A204.1 (cell line): ENCODE results near the gene HLX.

Experiments used
- FAIRE-seq: peaks from 2 replicates; lab custom pipeline; 2012; peaks lifted over from hg19 to GRCh38; lab: Jason Lieb, UNC

Gene HLX, protein sequence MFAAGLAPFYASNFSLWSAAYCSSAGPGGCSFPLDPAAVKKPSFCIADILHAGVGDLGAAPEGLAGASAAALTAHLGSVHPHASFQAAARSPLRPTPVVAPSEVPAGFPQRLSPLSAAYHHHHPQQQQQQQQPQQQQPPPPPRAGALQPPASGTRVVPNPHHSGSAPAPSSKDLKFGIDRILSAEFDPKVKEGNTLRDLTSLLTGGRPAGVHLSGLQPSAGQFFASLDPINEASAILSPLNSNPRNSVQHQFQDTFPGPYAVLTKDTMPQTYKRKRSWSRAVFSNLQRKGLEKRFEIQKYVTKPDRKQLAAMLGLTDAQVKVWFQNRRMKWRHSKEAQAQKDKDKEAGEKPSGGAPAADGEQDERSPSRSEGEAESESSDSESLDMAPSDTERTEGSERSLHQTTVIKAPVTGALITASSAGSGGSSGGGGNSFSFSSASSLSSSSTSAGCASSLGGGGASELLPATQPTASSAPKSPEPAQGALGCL

DNA sequence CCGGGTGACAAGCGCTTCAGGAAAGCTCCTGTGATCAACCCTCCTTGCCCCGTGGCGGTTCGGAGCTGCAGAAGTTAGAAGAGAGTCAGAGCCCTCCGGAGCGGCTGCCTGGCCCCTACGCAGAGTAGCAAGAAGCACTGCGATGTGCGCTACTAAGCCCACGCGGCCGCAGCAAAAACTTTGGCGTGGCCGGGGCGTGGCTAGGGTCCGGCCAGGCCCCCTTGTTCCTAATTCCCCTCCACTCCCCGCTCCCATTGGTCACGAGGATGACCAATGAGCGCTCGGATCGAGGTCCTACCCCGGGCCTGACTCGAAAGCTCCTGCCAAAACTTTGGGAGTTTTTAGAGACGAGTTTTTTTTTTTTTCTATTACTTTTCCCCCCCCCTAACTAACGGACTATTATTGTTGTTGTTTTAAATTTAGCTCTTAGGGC lies at the start of gene HLX:
TSS of gene HLX (plus strand) at position 368 of the 433 bp plus-strand sequence. CDS start 415 bp downstream, outside the sequence.
- FAIRE-seq = peak; percentile 92

DNA sequence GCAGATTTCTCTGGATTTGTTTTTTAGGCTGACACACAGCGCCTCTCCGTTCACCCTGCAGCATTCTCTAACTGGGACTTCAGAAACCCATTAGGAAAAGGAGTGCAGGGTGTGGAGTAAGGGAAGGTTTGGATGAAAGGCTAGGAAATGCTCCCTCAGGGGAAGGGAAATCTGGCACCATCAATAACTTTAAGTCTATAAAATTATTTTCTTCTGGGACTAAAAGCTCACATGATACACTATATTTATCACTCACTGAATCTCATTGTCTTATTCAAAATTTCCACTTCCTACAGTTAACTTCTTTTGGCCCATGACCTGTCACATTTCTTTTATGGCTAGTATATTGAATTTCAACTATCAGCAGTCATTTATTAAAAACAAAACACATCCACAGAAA lies 45.8 kb upstream of the HLX start:
- no peak for FAIRE-seq

DNA sequence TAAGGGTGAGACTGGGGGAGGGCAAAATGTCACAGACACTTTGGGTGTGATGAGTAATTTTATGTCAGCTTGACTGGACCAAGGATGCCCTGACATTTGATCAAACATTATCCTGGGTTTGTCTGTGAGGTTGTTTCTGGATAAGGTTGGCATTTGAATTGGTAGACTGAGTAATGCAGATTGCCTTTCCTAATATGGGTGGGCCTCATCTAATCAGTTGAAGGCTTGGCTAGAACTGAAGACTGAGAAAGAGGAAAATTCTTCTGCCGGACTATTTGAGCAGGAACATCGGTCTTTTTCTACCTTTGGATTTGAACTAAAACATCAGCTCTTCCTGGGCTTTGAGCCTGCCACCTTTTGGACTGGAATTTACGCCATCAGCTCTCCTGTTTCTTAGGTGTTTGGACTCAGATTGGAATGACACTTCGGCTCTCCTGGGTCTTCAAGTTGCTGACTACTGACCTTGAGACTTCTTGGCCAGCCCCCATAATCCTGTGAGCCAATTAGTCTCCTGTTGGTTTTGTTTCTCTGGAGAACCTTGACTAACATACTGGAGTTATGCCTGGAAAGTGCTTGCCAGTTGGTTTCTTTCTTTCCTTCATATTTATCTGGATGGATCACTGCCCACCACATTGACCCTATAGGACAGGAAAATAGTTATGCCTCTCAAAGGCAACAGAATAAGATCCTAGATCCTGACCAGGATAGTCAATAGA lies 44.9 kb upstream of the HLX start:
- FAIRE-seq = no peak

DNA sequence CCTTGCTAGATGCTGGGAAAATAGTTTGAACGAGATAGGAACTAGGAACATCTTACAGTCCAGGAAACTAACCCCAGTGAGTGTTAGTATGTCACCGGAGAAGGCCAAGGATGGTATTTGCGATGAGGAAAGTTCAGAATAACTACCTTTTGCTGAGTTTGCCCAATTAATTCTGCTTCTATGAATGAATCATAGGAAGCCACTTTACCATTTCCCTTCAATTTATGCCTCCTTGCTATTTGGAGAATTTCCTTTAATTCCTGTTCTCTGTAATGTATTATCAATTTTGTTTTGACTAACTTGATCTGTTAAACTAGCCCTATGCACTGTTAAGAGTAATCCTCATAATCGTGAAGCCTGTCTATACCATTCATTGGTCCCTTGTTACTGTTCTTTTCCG lies 40.7 kb upstream of the HLX start:
- FAIRE-seq = no peak

DNA sequence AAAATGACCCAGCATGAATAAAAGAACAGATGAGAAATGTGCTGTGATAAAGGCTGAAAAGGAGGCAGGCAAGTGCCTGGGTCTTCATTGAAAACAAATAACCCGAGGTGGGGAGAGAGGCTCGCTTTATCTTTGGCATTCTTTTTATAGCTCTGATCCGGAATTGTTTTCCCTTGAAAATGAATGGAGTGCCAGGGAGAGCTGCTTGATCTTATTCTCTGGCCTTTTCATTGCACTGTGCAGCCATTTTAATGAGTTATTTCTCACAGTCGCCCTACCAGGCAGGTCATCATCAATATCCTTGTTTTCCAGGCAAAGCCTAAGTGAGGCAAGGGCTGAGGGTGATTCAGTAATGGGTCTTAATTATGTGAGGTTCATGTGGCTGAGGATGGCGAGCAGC lies 39.8 kb upstream of the HLX start:
- no peak for FAIRE-seq

DNA sequence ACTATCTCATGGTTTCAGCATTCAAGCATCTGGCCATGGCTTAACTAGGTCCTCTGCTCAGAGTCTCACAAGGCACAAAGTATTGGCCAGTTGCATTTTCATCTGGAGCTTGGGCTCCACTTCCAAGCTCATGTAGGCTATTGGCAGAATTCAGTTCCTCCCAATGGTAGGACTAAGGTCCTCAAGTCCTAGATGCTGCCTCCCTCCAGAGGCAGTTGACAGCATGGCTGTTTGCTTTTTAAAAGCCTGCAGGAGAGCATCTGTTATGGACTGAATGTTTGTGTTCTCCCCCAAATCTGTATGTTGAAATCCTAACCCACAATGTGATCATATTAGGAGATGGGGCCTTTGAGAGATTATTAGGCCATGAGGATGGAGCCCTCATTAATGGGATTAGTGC lies 38.0 kb upstream of the HLX start:
- no peak for FAIRE-seq

DNA sequence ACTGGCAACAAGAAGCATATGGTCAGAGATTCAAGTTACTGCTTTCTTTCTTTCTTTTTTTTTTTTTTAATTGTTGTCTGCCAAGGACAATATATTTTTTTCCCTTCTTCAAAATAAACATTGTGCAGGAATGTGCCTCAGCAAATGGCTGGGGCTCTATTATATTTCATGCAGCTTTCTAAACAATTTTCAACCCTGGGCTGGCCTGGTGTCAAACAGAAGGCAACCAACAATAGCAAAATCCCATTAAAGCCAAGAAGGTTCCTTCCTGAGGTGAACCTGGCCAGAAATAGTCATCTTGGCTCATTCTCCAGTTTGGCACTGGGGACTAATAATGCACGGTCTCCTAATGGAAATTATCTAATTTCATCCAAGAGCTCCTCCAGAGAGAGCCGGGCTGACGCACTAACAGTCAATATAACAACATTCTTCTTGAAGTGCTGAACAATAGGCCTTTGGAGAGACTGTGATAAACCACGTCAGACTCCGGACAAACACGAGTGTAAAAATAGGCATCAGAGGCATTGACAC lies 35.7 kb upstream of the HLX start:
- FAIRE-seq = no peak

DNA sequence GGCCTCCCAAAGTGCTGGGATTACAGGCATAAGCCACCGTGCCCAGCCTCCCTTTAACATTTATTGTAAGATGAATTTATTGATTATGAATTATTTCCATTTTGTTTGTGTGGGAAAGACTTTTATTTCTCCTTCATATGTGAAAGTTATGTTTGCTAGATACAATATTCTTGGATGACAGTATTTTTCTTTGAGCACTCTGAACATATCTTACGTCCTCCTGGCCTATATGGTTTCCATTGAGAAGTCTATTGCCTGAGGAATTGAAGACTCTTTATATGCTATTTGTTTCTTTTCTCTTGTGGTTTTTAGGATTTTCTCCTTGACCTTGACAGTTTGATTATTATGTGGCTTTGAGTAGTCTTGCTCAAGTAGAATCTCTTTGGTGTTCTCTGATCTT lies 26.8 kb upstream of the HLX start:
- no peak for FAIRE-seq

DNA sequence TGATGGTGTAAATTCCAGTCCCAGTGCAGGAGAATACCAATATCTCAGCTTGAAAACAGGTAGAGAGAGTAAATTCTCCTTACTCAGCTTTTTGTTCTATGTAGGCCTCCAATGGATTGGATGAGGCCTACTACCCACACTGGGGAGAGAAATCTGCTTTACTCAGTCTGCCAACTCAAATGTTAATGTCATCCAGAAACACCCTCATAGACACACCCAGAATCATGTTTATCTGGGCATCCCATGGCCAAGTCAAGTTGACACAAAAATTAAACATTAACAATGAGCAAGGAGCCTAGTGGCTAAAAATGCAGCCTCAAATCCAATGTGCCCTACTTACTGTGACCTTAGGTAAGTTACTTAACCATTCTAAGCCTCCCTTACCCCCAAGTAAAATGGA lies 6.9 kb upstream of the HLX start:
- FAIRE-seq = no peak

DNA sequence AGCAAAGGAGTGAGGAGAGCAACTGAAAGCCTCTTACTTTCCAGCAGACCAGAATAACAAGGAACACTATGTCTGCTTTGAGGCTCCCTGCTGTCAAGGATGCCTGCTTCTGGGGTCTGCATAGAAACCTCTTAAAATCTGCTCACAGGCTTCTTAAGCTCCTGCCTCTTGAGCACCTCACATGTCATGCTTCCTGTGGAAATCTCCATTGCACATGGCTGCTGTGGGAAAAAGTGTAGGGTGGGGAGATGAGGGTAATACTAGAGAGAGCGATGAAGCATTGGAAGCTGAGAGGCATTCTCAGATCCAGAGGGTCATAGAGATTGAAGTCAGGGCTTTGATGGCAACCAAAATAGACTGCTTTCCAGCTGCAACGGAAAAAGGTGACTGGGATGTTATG lies 6.2 kb upstream of the HLX start:
- no peak for FAIRE-seq

DNA sequence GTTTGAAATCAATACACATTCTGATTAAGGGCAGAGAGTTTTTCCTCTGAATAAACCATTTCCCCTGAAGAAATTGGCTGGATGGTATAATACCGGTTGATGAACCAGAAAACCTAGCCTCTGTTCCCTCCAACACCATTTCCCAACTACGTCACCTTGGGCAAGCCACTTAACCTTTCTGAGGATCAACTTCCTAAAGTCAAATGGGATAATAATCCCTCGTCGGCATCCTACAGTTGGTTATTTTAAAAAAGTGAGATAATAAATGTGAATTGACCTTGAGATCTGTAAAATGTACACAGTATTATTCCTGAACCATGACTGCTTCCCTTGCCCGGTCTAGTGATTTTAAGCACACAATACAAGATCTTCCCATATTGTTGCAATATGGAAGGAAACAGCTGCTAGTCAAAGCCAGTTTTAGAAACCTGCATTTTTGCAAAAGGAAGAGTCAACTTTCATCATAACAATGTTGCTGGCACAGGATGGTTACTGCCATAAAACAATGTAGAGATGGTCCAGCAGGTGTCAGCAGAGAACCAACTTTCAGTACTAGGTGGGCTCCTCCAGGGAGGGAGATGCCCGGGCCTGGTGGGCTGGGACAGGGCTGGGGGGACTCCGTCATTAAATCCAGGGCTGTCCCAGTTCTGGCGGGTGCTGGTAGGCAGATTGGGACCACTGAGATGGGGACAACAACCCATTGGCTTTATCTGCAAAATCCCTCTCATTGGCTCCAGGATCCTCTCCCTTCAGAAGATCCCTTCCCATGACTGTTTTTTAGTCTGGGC lies 5.2 kb upstream of the HLX start:
- FAIRE-seq = no peak

DNA sequence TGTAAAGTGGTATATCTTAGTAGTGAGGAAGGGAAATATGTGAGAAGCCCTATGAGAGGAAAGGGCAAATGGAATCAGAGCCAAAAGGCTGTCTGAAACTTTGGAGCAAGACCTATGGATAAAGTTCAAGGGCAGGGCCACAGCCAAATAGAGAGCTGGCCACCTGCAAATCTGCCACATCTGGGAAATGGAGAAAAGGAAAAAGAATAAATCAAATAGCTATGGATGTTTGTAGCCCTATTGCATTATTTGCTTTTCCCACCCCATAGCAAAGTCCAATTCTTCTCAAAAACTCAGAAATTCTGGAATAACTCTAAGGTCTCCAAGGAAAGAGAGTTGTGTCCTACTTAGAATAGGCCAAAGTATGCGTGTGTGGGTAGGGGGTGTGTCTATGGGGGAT lies 4.0 kb upstream of the HLX start:
- no peak for FAIRE-seq

DNA sequence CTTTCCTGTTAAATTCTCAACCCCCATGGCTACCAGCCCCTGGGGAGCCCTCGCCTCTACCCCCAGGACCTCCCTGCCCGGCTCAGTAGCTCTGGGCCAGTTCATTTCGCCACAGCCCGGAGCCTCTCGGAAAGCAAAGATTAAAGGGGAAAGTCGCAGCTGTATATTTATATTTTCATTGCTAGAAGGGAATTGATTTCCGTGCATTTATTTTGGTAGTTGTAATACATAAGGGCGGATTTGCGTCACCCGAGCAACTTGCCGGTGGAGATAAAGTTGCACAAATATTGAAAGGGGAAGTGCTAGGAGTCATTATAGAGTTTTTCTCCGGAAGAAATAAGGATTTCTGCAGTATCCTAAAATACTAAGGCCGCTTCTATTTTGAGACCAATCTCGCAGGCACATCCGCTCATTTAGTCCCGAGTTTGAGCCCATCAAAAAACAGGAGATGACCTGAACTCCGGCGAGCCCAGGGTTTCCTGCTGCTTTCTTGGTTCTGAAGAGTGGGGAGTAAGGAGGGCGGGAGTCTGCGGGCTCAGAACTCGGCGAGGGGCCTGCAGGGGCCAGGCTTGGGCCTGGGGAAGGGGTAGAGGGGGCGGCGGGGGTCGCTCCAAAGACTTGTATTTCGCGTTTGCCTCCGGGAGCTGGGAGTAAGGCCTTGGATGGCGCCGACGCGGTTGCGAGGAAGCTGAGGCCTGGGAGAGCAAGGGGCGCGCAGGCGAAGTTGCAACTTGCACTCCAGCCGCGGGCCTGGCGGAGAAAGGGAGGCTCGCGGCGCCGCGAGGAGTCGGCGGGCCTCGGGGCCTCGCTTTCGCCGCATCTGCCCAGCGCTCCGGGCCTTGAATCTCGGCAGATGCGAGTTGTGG lies 2.5 kb upstream of the HLX start:
- FAIRE-seq = no peak

DNA sequence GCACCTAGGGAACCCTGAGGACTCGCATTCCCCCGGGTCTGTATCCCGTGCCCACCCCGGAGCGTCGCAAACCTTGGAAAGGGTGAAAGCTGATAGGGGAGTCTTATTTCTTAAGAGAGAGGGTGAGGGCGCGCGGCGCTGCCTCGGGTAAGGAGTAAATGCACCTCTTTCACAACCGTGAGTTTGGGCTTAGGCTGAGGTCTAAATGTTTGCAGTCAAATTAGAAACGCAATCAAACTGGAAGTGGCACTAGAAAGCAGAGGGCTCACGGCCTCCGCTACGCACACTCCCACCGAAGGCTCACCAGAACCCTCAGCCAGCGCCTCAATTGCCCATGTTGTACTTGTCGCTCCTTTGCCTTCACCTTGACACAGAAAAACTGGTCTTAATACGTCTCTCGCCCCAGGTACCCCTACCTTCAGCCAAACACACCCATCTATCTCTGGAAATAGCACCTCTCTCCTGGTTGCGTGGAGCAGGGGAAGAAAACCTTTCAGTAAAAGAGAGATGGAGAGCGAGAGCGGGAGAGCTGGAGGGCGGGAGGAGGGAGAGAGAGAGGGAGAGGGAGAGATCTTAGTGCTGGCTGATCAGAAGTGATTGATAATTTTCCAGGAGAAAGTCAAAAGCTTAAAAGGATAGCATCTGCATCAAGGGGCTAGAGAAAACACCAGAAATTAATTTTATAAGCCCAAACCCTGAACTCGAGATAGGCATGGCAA lies 1.7 kb upstream of the HLX start:
- FAIRE-seq = no peak

DNA sequence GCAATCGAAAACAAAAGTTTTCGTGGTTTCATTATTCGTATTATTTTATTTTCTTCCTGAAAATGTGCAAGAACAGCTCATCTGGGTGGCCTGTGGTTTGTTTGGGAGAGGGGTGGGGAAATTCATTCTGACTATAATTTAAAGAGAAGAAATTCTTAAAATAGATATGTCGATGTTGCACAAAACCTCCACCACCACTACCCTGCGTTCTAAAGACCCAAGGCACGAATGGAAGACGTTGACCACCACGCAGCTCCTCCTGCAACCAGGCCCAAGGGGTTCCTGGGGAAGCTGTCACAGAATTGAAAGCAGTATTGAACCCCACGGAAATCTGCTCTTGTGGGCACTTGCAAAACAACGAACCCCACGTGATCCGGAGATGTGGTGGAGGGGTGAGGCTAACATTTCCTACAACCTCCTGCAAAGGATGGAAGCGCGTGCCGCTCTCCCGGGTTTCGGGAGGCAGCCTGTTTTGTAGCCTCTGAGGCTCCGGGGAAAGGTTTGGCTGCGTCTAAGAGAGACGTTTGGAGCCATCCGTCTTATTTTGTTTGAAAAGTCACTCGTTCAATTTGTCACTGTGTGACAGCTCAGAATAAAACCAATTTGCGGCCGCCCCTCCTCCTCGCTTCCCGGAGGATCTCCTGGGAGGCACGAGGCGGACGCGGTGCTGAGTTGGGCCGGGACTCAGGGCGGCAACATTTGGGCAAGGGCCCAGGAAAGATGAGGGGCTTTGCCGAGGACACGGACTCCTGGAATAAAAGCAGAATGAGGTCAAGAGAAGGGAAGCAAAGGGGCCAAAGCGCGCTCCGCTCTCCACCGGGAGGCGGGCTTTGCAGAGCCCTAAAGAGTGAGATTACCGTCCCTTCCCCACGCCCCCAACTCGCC lies 810 bp upstream of the HLX start:
- FAIRE-seq = no peak

DNA sequence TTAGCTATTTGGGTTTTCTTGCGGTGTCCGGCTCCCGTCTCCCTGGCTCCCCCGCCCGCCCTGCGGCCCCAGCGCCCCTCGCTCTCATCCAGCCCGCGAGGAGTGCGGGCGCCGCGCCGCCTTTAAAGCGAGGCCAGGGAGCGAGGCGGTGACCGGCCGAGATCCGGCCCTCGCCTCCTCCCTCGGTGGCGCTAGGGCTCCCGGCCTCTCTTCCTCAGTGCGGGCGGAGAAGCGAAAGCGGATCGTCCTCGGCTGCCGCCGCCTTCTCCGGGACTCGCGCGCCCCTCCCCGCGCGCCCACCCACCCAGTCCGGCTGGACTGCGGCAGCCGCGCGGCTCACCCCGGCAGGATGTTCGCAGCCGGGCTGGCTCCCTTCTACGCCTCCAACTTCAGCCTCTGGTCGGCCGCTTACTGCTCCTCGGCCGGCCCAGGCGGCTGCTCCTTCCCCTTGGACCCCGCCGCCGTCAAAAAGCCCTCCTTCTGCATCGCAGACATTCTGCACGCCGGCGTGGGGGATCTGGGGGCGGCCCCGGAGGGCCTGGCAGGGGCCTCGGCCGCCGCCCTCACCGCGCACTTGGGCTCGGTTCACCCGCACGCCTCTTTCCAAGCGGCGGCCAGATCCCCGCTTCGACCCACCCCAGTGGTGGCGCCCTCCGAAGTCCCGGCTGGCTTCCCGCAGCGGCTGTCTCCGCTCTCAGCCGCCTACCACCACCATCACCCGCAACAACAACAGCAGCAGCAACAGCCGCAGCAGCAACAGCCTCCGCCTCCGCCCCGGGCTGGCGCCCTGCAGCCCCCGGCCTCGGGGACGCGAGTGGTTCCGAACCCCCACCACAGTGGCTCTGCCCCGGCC lies 492 bp downstream of the HLX start:
- FAIRE-seq = no peak

DNA sequence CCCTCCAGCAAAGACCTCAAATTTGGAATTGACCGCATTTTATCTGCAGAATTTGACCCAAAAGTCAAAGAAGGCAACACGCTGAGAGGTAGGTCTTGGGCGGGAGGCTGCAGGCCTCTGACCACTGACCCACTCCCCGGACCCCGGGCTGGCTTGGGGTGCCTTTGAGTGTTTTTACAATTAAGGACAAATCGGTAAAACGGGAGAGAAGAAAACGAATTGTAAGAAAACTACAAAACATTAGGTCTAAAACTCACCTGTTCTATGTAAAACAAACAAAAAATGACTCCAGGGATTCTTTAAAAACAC lies 1.1 kb downstream of the HLX start:
- FAIRE-seq = no peak

DNA sequence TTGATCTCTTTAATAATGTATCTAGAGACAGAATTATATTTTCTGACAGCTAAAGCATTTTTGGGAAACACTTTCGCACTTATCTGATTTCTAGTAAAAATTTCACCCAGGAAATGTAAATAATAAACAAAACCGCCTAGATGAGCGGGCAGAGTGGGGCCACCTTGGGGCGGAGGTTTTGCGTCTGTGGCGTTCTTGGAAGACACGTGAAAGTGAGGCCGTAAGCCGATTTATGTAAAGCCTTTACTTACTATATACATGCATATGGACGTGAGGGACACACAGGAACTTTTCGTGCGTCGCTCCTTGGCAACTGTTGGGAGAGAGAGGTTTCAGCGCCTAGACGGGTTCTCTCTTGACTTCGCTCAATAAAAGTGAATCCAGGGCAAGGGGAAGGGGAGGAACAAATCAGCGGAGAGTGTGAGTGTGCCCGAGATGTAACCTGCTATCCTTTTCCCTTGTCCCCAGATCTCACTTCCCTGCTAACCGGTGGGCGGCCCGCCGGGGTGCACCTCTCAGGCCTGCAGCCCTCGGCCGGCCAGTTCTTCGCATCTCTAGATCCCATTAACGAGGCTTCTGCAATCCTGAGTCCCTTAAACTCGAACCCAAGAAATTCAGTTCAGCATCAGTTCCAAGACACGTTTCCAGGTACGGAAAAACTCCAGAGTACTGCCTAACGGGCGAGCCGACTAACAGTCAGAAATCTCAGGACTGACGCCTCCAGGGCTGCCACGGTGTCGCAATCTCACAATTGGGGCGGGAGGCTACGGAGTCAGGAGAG lies 1.7 kb downstream of the HLX start:
- FAIRE-seq = no peak
